ENCODE measurements around the gene IQGAP3.

DNA sequence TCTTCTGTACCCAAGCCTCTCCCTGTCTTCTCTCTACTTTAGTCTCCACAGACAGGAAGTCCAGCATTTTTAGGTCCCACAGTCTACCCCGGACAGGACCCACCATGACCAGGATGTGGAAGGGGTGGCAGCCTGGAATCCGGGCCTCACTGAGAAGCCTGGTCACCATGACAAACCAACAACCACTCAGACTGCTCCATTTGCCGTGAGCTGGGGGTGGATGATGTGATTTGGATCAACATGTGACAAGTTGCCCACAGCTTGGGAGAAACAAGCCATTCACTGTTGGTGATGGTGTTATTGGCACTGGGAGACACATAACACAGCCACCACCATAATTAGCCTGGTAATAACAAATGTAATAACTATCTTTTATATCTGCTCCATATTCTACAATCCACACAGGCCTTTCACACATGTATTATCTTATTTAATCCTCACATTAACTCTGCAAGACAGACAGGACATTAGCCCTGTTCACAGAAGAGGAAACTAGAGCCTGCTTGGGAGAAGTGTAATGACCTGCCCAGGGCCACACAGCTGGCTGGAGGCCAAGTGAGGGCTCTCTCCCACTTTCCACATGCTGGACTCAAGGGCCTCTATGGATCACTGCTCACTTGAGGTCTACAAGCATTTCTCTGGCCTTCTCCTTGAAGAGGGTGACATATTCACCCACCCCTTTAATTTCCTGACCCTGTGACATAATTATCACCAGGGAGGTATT, 94.7 kb downstream of the IQGAP3 start:
- TF ChIP-seq EZH2 (IDR thresholded peaks at IDR 0.05; ENCODE audit: borderline replicate concordance) (no peak), EZH2phosphoT487 (IDR thresholded peaks at IDR 0.05; ENCODE audit: low read depth, severe bottlenecking, unreplicated experiment) (no peak)
- TF ChIP-seq, protein P1, sequence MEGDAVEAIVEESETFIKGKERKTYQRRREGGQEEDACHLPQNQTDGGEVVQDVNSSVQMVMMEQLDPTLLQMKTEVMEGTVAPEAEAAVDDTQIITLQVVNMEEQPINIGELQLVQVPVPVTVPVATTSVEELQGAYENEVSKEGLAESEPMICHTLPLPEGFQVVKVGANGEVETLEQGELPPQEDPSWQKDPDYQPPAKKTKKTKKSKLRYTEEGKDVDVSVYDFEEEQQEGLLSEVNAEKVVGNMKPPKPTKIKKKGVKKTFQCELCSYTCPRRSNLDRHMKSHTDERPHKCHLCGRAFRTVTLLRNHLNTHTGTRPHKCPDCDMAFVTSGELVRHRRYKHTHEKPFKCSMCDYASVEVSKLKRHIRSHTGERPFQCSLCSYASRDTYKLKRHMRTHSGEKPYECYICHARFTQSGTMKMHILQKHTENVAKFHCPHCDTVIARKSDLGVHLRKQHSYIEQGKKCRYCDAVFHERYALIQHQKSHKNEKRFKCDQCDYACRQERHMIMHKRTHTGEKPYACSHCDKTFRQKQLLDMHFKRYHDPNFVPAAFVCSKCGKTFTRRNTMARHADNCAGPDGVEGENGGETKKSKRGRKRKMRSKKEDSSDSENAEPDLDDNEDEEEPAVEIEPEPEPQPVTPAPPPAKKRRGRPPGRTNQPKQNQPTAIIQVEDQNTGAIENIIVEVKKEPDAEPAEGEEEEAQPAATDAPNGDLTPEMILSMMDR (IDR thresholded peaks at IDR 0.05; ENCODE audit: poor library complexity), result no peak
